ENCODE measurements around the gene TCF12.

GRCh38 chr15:57302640-57303257, 384.3 kb downstream of the TCF12 start:
- no peak for TF ChIP-seq CTCF (IDR thresholded peaks at IDR 0.05; ENCODE audit: insufficient read depth, low read depth, low read length)
- no peak for TF ChIP-seq EZH2 (IDR thresholded peaks at IDR 0.05; ENCODE audit: insufficient read depth, low read length)
